ENCODE data around the gene ARHGEF37.
"Not testable (repeated sequence)": the region's sequence is repeated elsewhere in the genome, so short reads cannot be mapped to it uniquely, and the experiment has no call there.

Gene ARHGEF37, protein sequence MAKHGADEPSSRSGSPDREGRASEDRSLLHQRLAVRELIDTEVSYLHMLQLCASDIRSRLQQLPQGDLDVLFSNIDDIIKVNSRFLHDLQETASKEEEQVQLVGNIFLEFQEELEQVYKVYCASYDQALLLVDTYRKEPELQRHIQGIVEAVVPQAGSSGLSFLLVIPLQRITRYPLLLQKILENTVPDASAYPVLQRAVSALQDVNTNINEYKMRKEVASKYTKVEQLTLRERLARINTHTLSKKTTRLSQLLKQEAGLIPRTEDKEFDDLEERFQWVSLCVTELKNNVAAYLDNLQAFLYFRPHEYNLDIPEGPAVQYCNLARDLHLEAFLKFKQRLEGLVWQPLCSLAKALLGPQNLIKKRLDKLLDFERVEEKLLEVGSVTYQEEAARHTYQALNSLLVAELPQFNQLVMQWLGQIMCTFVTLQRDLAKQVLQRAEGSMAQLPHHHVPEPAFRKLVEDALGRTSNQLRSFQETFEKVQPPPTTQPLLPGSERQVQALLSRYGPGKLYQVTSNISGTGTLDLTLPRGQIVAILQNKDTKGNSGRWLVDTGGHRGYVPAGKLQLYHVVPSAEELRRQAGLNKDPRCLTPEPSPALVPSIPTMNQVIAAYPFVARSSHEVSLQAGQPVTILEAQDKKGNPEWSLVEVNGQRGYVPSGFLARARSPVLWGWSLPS

DNA sequence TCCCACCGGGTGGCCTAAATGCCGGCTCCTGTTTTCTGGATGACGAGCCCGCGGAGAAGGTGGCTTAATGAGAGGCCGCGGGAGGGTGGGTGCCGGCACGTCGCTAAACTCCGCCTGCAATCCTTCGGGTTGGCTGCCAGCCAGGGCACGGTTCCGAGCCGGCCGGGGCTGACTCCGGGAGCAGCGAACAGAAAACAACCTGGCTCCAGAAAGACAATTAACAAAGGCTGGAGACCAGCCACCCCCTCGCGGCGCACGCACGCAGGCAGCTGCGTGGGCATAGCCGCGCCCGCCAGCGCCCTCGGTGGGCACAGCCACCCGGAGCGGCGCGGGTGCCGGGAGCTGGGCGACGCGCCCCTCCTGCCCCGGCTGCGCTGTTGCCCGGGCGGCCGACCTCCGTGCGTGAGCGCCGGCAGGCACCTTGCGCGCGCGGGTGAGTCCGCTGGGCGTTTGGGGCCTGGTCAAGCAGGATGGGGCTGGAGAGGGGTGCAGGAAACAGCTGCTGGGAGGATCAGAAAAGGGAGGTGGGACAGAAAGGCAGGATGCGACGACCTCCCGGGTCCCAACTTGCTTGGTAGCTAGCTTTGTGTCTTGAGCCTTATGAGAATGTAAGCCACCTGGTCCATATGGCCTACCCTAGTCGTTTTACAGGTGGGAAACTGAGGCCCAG lies at the start of gene ARHGEF37:
Gene ARHGEF37, plus strand, starts transcription at position 307 of the 670 bp plus-strand sequence. CDS start 16,272 bp downstream, outside the sequence.
- in situ Hi-C loops (cut with MboI; ENCODE audit: low sequenced_read_pairs) = no loop called here

DNA sequence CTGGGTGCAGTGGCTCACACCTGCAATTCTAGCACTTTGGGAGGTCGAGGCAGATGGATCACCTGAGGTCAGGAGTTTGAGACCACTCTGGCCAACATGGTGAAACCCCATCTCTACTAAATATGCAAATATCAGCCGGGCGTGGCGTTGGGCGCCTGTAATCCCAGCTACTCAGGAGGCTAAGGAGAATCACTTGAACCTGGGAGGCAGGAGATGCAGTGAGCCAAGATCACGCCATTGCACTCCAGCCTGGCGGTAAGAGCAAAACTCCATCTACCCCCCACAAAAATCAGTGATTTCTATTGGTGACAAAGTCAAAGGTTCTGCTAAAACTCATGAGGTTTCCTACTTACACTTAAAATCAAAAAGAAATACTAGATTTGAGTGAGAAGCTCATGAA lies 48.9 kb upstream of the ARHGEF37 start:
- in situ Hi-C loops (cut with MboI; ENCODE audit: low sequenced_read_pairs) = no loop called here

DNA sequence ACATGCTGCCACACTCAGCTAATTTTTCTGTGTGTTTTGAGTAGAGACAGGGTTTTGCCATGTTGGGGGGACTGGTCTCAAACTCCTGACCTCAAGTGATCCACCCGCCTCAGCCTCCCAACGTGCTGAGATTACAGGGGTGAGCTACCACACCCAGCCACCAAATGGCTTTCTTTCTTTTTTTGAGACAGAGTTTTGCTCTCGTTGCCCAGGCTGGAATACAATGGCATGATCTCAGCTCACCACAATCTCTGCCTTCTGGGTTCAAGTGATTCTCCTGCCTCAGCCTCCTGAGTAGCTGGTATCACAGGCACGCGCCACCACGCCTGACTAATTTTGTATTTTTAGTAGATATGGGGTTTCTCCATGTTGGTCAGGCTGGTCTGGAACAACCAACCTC lies 45.5 kb upstream of the ARHGEF37 start:
- in situ Hi-C loops (cut with MboI; ENCODE audit: low sequenced_read_pairs) = not testable (repeated sequence)

DNA sequence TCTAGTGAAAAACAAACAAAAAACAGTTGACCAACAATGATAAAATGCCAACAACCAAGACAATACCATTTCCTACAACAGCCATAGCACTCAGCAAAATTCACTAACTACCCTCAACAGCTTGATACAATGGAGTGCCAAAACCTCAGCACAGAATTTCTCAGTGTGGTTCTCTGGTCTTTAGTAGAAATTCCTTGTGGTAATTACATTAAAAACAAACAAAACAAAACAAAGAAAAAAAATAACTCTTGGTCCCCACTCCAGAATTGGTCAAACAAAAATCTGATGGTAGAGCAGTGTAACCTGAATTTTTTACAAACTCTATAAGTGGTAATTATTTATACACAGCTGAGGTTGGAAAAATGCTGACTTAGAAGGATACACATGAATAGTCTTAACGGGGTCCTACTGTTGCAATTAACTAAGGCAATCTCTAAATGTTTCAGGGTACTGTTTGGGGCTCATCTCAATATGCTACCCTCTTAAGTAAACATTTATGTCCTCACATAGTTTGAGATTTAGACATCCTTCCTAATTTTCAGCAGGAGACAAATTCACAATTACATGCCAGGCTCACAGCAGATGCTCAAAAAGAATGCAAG lies 43.8 kb upstream of the ARHGEF37 start:
- in situ Hi-C loops (cut with MboI; ENCODE audit: low sequenced_read_pairs) = no loop called here

DNA sequence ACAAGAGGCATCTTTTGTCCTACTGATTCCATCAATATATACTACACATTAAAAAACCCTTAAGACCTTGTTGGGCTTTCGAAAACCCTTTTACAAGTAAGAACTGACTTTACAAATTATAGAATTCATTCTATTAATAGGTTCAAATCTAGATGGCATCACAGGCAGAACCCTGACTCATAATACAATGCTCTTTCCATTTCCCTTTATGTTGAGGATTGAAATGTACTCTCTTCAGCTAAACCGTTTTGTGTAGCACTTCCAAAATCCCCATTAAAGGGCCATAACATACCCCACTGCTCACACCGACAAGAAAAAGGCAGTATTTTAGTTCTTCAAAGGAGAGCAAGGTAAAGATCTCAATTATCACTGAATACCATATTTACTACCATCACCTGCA lies 41.2 kb upstream of the ARHGEF37 start:
- in situ Hi-C loops (cut with MboI; ENCODE audit: low sequenced_read_pairs) = no loop called here

DNA sequence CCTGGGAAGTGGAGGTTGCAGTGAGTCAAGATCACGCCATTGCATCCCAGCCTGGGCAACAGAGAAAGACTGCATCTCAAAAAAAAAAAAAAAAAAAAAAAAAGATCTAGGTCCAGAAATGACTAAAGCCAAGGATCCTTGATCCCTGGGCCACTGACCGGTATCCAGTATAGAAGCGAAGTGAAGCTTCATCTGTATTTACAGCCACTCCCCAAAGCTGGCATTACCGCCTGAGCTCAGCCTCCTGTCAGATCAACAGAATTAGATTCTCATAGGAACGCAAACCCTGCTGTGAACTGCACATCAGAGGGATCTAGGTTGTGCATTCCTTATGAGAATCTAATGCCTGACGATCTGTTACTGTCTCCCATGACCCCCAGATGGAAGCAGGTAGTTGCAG lies 39.4 kb upstream of the ARHGEF37 start:
- in situ Hi-C loops (cut with MboI; ENCODE audit: low sequenced_read_pairs) = no loop called here

DNA sequence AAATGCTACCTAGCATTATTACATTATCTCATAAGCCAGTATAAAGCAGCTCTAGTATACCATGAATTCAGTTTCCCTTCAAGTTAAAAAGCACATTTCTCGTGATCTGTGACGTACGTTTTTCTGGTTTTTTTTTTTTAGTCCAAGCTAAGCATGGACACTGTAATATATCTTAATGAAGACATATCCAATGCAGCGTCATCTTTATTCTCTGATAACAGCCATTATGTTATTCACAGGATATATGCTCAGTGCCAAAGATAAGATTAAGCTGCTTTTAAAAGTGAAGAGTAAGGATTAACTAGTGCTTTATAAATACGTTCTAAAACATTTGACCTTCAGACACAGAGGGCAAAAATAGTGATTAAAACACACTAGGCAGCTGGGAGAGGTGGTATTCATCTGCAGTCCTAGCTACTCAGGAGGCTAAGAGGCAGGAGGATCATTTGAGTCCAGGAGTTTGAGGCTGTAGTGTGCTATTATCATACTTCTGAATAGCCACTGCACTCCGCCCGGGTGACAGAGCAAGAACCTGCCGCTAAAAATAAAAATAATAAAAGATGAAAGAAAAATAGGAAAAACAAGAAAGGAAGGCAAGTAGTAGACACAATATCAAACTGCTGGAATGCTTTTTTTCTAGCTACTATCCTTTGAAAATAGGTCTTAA lies 37.8 kb upstream of the ARHGEF37 start:
- in situ Hi-C loops (cut with MboI; ENCODE audit: low sequenced_read_pairs) = no loop called here

DNA sequence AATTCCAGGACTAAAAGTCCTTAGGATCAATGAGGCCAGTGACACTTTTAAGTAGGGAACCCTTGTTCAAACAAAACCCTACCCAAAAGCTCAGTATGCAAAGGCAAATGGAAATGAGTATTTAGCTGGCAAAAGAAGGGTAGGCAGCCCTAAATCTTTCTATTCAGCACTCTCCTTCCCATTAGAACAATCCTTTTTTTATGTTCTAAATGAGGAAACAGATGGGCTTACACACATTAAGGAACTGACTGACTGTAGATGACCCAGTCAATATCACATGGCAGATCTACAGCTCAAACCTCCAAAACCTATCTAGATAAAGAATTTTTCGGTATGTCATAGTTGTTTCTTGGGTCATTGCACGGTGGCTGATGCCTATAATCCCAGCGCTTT lies 37.3 kb upstream of the ARHGEF37 start:
- in situ Hi-C loops (cut with MboI; ENCODE audit: low sequenced_read_pairs) = no loop called here

DNA sequence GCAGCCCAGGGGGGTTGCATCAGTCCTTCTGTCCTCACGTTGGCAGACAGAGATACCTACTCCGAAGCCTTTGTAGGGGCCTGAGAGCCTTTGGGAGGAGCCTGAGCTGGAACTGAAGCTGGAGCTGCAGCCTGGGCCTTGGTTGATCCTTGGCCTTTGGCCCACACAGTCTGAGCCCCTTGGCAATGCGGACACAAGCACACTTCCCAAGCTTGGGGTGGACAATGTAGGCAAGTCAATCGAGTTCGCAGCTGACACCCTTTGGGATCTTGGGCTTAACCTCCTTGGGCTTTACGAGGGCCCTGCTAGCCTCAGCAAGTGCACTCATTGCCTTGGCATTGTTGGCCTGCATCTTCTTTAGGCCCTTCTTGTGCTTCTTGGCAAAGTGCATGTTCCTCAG lies 36.0 kb upstream of the ARHGEF37 start:
- in situ Hi-C loops (cut with MboI; ENCODE audit: low sequenced_read_pairs) = no loop called here

DNA sequence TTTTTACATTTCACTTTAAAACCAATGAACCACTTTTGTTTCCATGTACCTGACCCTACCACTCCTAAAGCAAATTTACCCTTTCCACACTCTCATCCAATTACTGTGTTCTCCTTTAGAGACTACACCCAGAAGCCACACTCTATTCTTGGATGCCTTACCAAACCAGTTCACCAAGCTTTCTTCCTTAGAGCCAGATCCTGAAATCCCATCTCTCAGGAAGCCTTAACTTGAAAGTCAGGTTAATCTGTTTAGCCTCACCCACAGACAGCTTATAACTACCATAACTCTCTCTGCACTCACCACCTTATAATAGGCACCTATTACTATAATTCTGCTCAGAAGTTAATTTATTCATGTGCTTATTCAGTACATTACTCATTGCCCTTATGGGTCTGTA lies 34.3 kb upstream of the ARHGEF37 start:
- in situ Hi-C loops (cut with MboI; ENCODE audit: low sequenced_read_pairs) = no loop called here

DNA sequence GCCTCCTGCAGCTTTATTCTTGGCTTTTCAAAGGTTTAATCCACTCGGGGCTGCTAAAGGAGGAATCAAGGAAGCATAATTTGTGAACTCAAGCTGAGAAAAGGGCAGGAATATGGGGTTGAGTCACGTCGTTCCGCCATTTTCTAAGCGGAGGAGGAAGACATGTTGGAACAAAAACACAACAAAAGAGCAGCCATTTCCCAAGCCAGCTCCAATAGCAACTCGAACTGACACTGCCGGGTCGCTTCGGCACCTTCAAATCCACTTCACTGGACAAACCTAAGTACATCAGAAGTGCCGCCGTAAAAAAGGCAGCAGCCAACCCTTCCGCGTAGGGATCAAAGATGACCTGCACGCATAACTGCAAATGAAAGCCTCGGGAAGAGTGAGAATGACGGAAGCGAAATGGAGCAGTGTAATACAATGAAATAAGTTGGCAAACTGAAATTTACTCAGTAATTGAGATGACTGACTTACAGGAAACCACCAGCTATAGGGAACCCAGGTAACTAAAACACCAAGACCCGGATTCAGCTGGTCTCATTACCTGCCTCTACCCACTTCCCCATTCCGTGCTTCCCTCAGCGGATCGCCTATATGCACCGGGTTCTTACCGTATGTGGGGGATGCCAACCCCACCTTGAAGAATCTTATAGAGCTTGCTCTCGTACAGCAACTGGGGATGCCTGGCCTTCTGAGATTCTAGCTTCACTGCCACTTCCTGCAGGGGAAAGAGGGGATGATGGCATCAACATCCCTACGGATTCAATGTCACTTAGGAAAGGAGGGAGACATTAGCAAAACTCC lies 31.6 kb upstream of the ARHGEF37 start:
- in situ Hi-C loops (cut with MboI; ENCODE audit: low sequenced_read_pairs) = no loop called here

DNA sequence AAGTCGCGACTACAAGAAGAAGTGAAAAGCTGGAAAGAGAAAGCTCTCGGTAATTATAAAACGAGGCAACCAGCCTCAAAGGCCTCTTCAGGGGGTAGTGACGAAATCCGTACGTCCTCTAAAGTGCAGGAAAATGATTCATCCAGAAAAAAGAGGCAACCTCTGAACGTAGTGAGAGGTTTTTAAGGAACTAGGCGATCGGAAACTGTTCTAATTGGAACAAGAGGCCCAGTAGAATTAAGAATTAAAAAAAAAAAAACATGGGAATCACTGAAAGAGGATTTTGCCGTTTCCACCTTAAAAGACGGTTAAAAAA lies 31.1 kb upstream of the ARHGEF37 start:
- in situ Hi-C loops (cut with MboI; ENCODE audit: low sequenced_read_pairs) = no loop called here

DNA sequence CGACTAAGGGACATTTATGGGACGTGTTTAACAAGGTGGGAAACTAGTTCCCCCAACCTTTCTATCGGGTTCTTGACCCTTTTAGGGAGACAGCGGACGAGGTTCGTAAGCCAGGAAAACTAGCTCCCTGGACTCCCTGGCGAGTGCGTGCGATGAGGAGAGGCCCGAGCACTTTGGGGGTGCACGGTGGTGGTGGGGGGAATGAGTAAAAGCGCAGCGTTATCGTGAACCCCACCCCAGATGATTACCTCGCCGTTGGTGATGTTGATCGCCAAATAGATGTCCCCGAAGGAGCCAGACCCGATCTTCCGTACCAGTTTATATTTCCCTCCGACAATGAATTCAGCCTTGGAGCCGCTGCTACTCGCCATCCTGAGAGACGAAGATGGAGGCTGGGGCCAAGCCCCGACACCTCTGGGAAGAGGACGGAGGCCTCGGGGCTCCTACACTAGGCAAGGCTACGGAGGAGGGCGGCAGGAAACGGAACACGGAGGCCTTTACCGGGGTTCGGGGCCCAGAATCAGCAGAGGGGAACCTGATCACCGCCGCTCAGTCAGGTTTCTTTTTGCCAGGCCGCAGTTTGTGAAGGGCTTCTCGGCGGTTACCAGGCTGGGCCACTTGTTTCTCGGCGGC lies 30.6 kb upstream of the ARHGEF37 start:
- in situ Hi-C loops (cut with MboI; ENCODE audit: low sequenced_read_pairs) = no loop called here

DNA sequence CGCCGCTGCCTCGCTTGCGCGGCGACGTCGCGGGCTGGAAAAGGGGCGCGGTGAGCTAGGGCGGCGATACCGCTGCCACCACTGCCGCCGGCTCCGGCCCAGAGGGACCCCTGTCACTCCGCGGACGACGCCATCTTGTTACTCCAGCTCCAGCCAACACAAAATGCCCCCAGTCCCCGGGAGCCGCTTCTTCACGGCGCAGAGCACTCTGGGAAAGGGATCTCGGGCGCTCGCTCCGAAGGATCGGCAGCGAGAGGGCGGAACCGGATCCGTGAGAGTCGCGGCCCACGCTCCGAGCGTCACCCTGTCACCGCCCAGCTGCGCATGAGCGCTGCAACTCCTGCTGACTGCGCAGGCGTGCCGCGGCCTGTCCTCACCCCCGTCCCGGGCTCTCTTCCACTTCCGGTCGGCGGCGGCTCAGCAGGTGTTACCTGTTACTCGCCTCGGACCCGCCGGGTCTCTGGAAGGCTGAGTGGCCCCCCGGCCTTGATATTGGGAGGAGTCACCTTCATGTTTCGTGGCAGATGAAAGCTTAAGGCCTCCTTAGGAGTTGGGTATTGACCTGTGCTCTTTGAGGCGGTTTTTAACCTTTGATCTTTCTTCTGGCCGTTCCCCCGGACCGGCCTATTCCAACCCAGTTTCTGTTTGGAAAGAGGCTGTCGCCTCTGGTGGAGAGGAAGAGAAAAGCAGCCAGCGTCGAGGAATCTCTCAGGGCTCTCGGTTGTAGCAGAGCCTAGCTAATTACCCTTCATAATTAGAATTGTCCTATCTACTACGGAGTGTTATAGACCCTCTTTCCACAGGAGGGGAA lies 29.9 kb upstream of the ARHGEF37 start, which contains the start of gene CSNK1A1:
Gene CSNK1A1, minus strand, starts transcription at position 213 of the 811 bp plus-strand sequence. CDS start 475 bp downstream, outside the sequence.
- in situ Hi-C loops (cut with MboI; ENCODE audit: low sequenced_read_pairs) = no loop called here

DNA sequence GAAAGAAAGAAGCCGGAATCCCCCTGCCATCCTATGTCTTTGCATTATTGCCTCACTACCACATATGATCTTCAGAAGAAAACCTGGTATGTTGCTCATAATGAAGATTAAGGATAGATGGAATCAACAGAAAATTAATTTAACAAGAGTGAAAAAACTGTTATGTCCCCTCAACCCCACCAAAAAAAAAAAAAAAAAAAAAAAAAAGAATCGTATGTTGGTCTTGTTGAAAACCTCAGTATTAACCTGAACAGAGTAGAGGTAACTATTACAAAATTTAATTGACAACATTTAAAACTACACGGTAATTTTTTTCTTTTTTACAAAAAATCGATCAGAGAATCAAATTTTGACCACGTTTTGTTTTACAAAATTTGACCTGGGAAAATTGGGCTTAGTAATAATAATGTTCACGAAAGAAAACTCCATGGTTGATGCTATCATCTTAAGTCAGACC lies 29.2 kb upstream of the ARHGEF37 start:
- in situ Hi-C loops (cut with MboI; ENCODE audit: low sequenced_read_pairs) = no loop called here

DNA sequence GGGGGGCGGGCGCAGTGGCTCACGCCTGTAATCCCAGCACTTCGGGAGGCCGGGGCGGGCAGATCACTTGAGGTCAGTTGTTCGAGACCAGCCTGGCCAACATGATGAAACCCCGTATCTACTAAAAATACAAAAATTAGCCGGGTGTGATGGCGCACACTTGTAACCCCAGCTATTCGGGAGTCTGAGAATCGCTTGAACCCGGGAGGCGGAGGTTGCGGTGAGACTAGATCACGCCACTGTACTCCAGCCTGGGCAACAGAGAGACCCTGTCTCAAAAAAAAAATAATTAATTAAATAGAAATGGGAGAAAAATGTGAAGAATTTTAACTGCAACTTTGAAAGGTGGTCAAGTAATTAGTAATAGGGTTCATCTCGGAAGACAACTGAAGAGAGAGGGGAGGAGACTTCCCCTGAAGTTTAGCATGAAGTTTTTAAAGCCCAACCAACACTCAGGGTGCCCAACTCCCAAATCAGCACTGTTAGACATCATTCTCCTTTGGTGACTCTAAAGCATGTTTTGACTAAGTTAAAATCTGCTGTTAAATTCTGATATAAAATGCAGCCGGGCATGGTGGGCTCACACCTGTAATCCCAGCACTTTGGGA lies 28.6 kb upstream of the ARHGEF37 start:
- in situ Hi-C loops (cut with MboI; ENCODE audit: low sequenced_read_pairs) = no loop called here

DNA sequence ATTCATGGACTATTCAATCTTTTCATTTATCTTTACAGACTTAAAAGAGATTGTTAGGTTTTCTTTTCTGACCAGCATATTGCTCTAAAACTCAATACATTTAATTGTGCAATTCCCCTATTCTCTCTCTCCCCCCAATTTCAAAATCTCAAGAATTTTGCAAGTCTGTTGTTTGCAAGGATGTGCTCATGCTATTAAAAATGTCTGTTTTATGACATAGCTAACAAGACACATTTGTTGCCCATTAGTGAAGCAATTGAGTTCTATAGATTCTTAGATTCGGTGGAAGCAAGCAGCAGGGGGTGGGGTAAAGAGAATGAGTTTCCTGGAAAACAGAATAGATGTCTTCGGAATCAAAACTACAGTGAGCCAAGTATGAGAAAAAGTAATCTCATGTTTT lies 21.6 kb upstream of the ARHGEF37 start:
- in situ Hi-C loops (cut with MboI; ENCODE audit: low sequenced_read_pairs) = no loop called here

DNA sequence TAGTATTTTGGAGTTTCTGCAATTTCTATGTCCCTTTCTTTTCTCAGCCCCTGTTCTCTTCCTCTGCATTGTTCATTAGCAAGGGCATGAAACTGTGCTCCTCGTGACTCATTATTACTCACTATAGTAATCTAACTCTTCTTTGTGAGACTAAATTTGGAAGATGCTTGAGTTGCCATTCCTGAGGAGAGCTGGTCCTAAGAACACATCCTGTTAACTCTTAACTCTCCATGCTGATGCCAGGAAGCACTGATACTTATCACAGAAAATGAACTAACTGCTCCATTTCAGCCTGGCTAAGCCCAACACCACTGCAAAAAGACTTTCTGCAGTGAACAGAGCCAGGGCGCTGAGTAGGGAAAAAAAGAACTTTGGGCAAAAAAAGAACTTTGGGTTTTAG lies 19.4 kb upstream of the ARHGEF37 start:
- in situ Hi-C loops (cut with MboI; ENCODE audit: low sequenced_read_pairs) = no loop called here
